ENCODE data around the gene ADM2.

- no peak for TF ChIP-seq CTCF (IDR thresholded peaks at IDR 0.05; ENCODE audit: poor library complexity)
- no peak for TF ChIP-seq EZH2phosphoT487 (IDR thresholded peaks at IDR 0.05; ENCODE audit: low read depth, severe bottlenecking, unreplicated experiment)
These were observed 10.0 kb upstream of the ADM2 start for GRCh38 chr22:50471197-50471847.

Data from hepatocyte (in vitro differentiated cells).